ENCODE measurements around the gene TPSAB1. TPM values are rescaled to one million over a fixed set of nuclear protein-coding genes. Genes with fewer than 3 reads are reported as not detected.
"Not testable (repeated sequence)": the region's sequence is repeated elsewhere in the genome, so short reads cannot be mapped to it uniquely, and the experiment has no call there.

The TPSAB1 gene
- total RNA-seq, 1 experiment from 2014 or later: not detected

- Histone ChIP-seq H3K9ac (ENCODE audit: low read length) (no peak within 1 kb of the TSS), H3K4me2 (ENCODE audit: low read depth, low read length, poor library complexity, severe bottlenecking) (no peak within 1 kb of the TSS), H3K79me2 (ENCODE audit: low read length) (no peaks in the 10 kb centered on the region), H3K36me3 (ENCODE audit: insufficient read depth, low read length) (no peaks in the 10 kb centered on the region), H3K9me2 (replicated peaks; ENCODE audit: insufficient read depth, low read length) (no peaks in the 10 kb centered on the region), H3K27me3 (ENCODE audit: low read length) (no peaks in the 10 kb centered on the region), H3K27ac (ENCODE audit: low read length) (no peak within 1 kb of the TSS), H2AFZ (ENCODE audit: low read length) (no peak within 1 kb of the TSS), H4K20me1 (ENCODE audit: insufficient read depth, low read depth, low read length) (0 out of 2 replicates have a peak, but pooled peaks cover 3% of the 10 kb centered on the region), H3K9me3 (ENCODE audit: low read length) (no peaks in the 10 kb centered on the region), H3K4me3 (ENCODE audit: low read length) (no peak within 1 kb of the TSS), H3K4me1 (ENCODE audit: low read length) (no peaks in the 10 kb centered on the region)
- no peak for DNase-seq
These were observed 15.5 kb upstream of the TPSAB1 start, which contains the start of gene TPSG1 for GRCh38 chr16:1225051-1225451. TSS of gene TPSG1 (minus strand) at chr16:1225268. CDS start at chr16:1225252, 16 bp downstream.

GRCh38 chr16:1225728-1226311 is 14.7 kb upstream of the TPSAB1 start:
- not testable (repeated sequence) for H3K27me3 ChIP-seq (ENCODE audit: low read length)

GRCh38 chr16:1226692-1227091 is 13.8 kb upstream of the TPSAB1 start:
- not testable (repeated sequence) for H3K4me2 ChIP-seq (ENCODE audit: low read depth, low read length, poor library complexity, severe bottlenecking); H3K9me2 ChIP-seq (replicated peaks; ENCODE audit: insufficient read depth, low read length); H2AFZ ChIP-seq (ENCODE audit: low read length)

More at GRCh38 chr16:1225728-1226311, 14.7 kb upstream of the TPSAB1 start:
- H3K27ac ChIP-seq (ENCODE audit: low read length); DNase-seq; H3K9me2 ChIP-seq (replicated peaks; ENCODE audit: insufficient read depth, low read length); H3K4me2 ChIP-seq (ENCODE audit: low read depth, low read length, poor library complexity, severe bottlenecking); H3K9ac ChIP-seq (ENCODE audit: low read length); H3K4me3 ChIP-seq (ENCODE audit: low read length); H3K36me3 ChIP-seq (ENCODE audit: insufficient read depth, low read length); H3K79me2 ChIP-seq (ENCODE audit: low read length); H2AFZ ChIP-seq (ENCODE audit: low read length); H4K20me1 ChIP-seq (ENCODE audit: insufficient read depth, low read depth, low read length); H3K4me1 ChIP-seq (ENCODE audit: low read length); H3K9me3 ChIP-seq (ENCODE audit: low read length): not testable (repeated sequence)

GRCh38 chr16:1228227-1228626 is 12.3 kb upstream of the TPSAB1 start:
- H3K9me3 ChIP-seq (ENCODE audit: low read length); DNase-seq; H3K9me2 ChIP-seq (replicated peaks; ENCODE audit: insufficient read depth, low read length); H3K4me3 ChIP-seq (ENCODE audit: low read length); H3K79me2 ChIP-seq (ENCODE audit: low read length); H3K4me2 ChIP-seq (ENCODE audit: low read depth, low read length, poor library complexity, severe bottlenecking); H3K9ac ChIP-seq (ENCODE audit: low read length); H3K36me3 ChIP-seq (ENCODE audit: insufficient read depth, low read length); H3K4me1 ChIP-seq (ENCODE audit: low read length); H3K27me3 ChIP-seq (ENCODE audit: low read length); H3K27ac ChIP-seq (ENCODE audit: low read length); H2AFZ ChIP-seq (ENCODE audit: low read length); H4K20me1 ChIP-seq (ENCODE audit: insufficient read depth, low read depth, low read length): not testable (repeated sequence)

More at GRCh38 chr16:1226692-1227091, 13.8 kb upstream of the TPSAB1 start:
- H3K79me2 ChIP-seq (ENCODE audit: low read length); H3K4me1 ChIP-seq (ENCODE audit: low read length); H4K20me1 ChIP-seq (ENCODE audit: insufficient read depth, low read depth, low read length); H3K27ac ChIP-seq (ENCODE audit: low read length); H3K4me3 ChIP-seq (ENCODE audit: low read length); H3K36me3 ChIP-seq (ENCODE audit: insufficient read depth, low read length); H3K9ac ChIP-seq (ENCODE audit: low read length); H3K9me3 ChIP-seq (ENCODE audit: low read length); DNase-seq; H3K27me3 ChIP-seq (ENCODE audit: low read length): not testable (repeated sequence)

GRCh38 chr16:1229476-1229875 is 11.0 kb upstream of the TPSAB1 start:
- not testable (repeated sequence) for H3K27me3 ChIP-seq (ENCODE audit: low read length); H3K4me2 ChIP-seq (ENCODE audit: low read depth, low read length, poor library complexity, severe bottlenecking)

GRCh38 chr16:1230084-1230470 is 10.4 kb upstream of the TPSAB1 start, which contains the start of gene TPSB2:
TSS of gene TPSB2 (minus strand) at chr16:1230184. CDS start at chr16:1229951, 233 bp downstream.
- H4K20me1 ChIP-seq (ENCODE audit: insufficient read depth, low read depth, low read length); H2AFZ ChIP-seq (ENCODE audit: low read length); H3K4me1 ChIP-seq (ENCODE audit: low read length); H3K4me2 ChIP-seq (ENCODE audit: low read depth, low read length, poor library complexity, severe bottlenecking); H3K4me3 ChIP-seq (ENCODE audit: low read length); H3K36me3 ChIP-seq (ENCODE audit: insufficient read depth, low read length); H3K79me2 ChIP-seq (ENCODE audit: low read length); H3K9ac ChIP-seq (ENCODE audit: low read length); DNase-seq; H3K9me3 ChIP-seq (ENCODE audit: low read length); H3K27ac ChIP-seq (ENCODE audit: low read length); H3K9me2 ChIP-seq (replicated peaks; ENCODE audit: insufficient read depth, low read length); H3K27me3 ChIP-seq (ENCODE audit: low read length): not testable (repeated sequence)

More at GRCh38 chr16:1229476-1229875, 11.0 kb upstream of the TPSAB1 start:
- not testable (repeated sequence) for H3K36me3 ChIP-seq (ENCODE audit: insufficient read depth, low read length); H3K4me3 ChIP-seq (ENCODE audit: low read length); H3K9me3 ChIP-seq (ENCODE audit: low read length); H3K79me2 ChIP-seq (ENCODE audit: low read length); H3K4me1 ChIP-seq (ENCODE audit: low read length); DNase-seq; H3K9ac ChIP-seq (ENCODE audit: low read length); H3K9me2 ChIP-seq (replicated peaks; ENCODE audit: insufficient read depth, low read length); H4K20me1 ChIP-seq (ENCODE audit: insufficient read depth, low read depth, low read length); H3K27ac ChIP-seq (ENCODE audit: low read length); H2AFZ ChIP-seq (ENCODE audit: low read length)

GRCh38 chr16:1230471-1231212 is 9.9 kb upstream of the TPSAB1 start:
- H3K9me2 ChIP-seq (replicated peaks; ENCODE audit: insufficient read depth, low read length); H3K4me2 ChIP-seq (ENCODE audit: low read depth, low read length, poor library complexity, severe bottlenecking); H3K4me3 ChIP-seq (ENCODE audit: low read length); H3K36me3 ChIP-seq (ENCODE audit: insufficient read depth, low read length); H3K79me2 ChIP-seq (ENCODE audit: low read length); H3K4me1 ChIP-seq (ENCODE audit: low read length); H2AFZ ChIP-seq (ENCODE audit: low read length); H3K9ac ChIP-seq (ENCODE audit: low read length); H3K9me3 ChIP-seq (ENCODE audit: low read length); H4K20me1 ChIP-seq (ENCODE audit: insufficient read depth, low read depth, low read length); H3K27me3 ChIP-seq (ENCODE audit: low read length); H3K27ac ChIP-seq (ENCODE audit: low read length); DNase-seq: not testable (repeated sequence)

- not testable (repeated sequence) for H3K4me1 ChIP-seq (ENCODE audit: low read length); DNase-seq; H3K9me3 ChIP-seq (ENCODE audit: low read length); H4K20me1 ChIP-seq (ENCODE audit: insufficient read depth, low read depth, low read length); H3K27ac ChIP-seq (ENCODE audit: low read length); H3K9me2 ChIP-seq (replicated peaks; ENCODE audit: insufficient read depth, low read length); H3K36me3 ChIP-seq (ENCODE audit: insufficient read depth, low read length); H3K4me2 ChIP-seq (ENCODE audit: low read depth, low read length, poor library complexity, severe bottlenecking); H3K9ac ChIP-seq (ENCODE audit: low read length); H3K4me3 ChIP-seq (ENCODE audit: low read length); H3K27me3 ChIP-seq (ENCODE audit: low read length); H2AFZ ChIP-seq (ENCODE audit: low read length); H3K79me2 ChIP-seq (ENCODE audit: low read length)
These were observed 9.2 kb upstream of the TPSAB1 start for GRCh38 chr16:1231301-1231700.
